Fibroblast of lung (primary cell): ENCODE data around the gene CYTH1. TPM values are rescaled to one million over a fixed set of nuclear protein-coding genes. Genes with fewer than 3 reads are reported as not detected.
"Not testable (repeated sequence)": the region's sequence is repeated elsewhere in the genome, so short reads cannot be mapped to it uniquely, and the experiment has no call there.

ENCODE experiments used
- DNase-seq, 2 donors: peaks; one replicate each; pipeline versions ENCODE4 v3.0.0 to v3.0.0-alpha.2; 2010; ENCODE audit warnings: low read depth in 2 of 2
- H2AFZ ChIP-seq: 2 replicates; pipeline ENCODE4 v1.5.1; 2012; ENCODE audit warnings: low read length, control low read depth, inconsistent platforms
- H3K27ac ChIP-seq: 2 replicates; pipeline ENCODE4 v1.5.1; 2011; ENCODE audit warnings: low read length, control low read depth; ENCODE audit not compliant: insufficient read depth
- H3K27me3 ChIP-seq: 2 replicates; pipeline ENCODE4 v1.5.1; 2011; ENCODE audit warnings: mild to moderate bottlenecking, low read length; ENCODE audit not compliant: control insufficient read depth, insufficient read depth
- H3K36me3 ChIP-seq: 2 replicates; pipeline ENCODE4 v1.5.1; 2011; ENCODE audit warnings: low read length; ENCODE audit not compliant: control insufficient read depth, insufficient read depth
- H3K4me1 ChIP-seq: 2 replicates; pipeline ENCODE4 v1.5.1; 2011; ENCODE audit warnings: low read length; ENCODE audit not compliant: control insufficient read depth, insufficient read depth; ENCODE audit errors: extremely low read depth
- H3K4me2 ChIP-seq: 2 replicates; pipeline ENCODE4 v1.5.1; 2011; ENCODE audit warnings: low read length, control low read depth; ENCODE audit not compliant: insufficient read depth; ENCODE audit errors: extremely low read depth
- H3K4me3 ChIP-seq, 4 experiments: fragments of 200-600 bp in 1 of 4; sonication (generic) in 1 of 4; replicated peaks in 1 of 4; 2 replicates each; pipeline ENCODE4 v1.5.1; 2011 to 2016; ENCODE audit warnings: low read length in 4 of 4, low read depth in 3 of 4, mild to moderate bottlenecking in 3 of 4, control low read depth in 2 of 4, inconsistent platforms in 1 of 4, mixed read lengths in 1 of 4; ENCODE audit not compliant: insufficient read depth in 1 of 4; ENCODE audit errors: control extremely low read depth in 1 of 4
- H3K79me2 ChIP-seq: 2 replicates; pipeline ENCODE4 v1.5.1; 2012; ENCODE audit warnings: mild to moderate bottlenecking, low read length, inconsistent platforms; ENCODE audit not compliant: control insufficient read depth, insufficient read depth
- H3K9ac ChIP-seq: 2 replicates; pipeline ENCODE4 v1.5.1; 2011; ENCODE audit warnings: mild to moderate bottlenecking, low read length, control low read depth; ENCODE audit not compliant: insufficient read depth
- H3K9me3 ChIP-seq: 2 replicates; pipeline ENCODE4 v1.5.1; 2012; ENCODE audit warnings: low read depth, low read length; ENCODE audit not compliant: control insufficient read depth, insufficient read depth
- H4K20me1 ChIP-seq: 2 replicates; pipeline ENCODE4 v1.5.1; 2011; ENCODE audit warnings: low read length; ENCODE audit not compliant: control insufficient read depth, insufficient read depth; ENCODE audit errors: extremely low read depth
- CTCF ChIP-seq, 2 donors: IDR thresholded peaks in 1 of 2; conservative IDR thresholded peaks in 1 of 2; 1 replicate in 1 of 2; 2 replicates in 1 of 2; pipeline ENCODE4 v1.5.1; 2011 to 2012; ENCODE audit warnings: low read length in 2 of 2, control low read depth in 1 of 2, inconsistent platforms in 1 of 2, low read depth in 1 of 2, mild to moderate bottlenecking in 1 of 2
- EZH2 ChIP-seq: IDR thresholded peaks from 2 replicates; pipeline ENCODE4 v1.5.1; 2012; ENCODE audit warnings: low read length, control low read depth, mild to moderate bottlenecking; ENCODE audit errors: missing control alignments
- polyA plus RNA-seq, 2 donors: library from polyadenylated mRNA; depleted of rRNA in 1 of 2; stranded (reverse) in 1 of 2; unstranded in 1 of 2; fragments of >200 nt; gene quantifications; 2 replicates each; pipeline ENCODE4 v1.2.1, GENCODE V29; 2011 to 2012; ENCODE audit warnings: missing spikeins in 1 of 2
- total RNA-seq: library from RNA; depleted of rRNA; stranded (reverse); fragments of >200 nt; gene quantifications from 2 replicates; pipeline ENCODE4 v1.2.1, GENCODE V29; 2014

Gene CYTH1
- total and polyA plus RNA-seq, 2 donors (not counting 1 experiment from before 2014, with no cell fraction given), result 8.9 to 9.9 TPM

GRCh38 chr17:78781104-78781892 lies 775 bp downstream of the CYTH1 start:
- peak overlapping the region; percentile 81 for H3K27ac ChIP-seq
- H4K20me1 ChIP-seq, result no peaks in the 10 kb centered on the region
- no peaks in the 10 kb centered on the region for H3K36me3 ChIP-seq
- no peaks in the 10 kb centered on the region for H3K4me1 ChIP-seq
- H3K9ac ChIP-seq, result peak overlapping the region; percentile 80
- DNase-seq, result peak in 1 of 2 donors; percentile 40
- peaks cover 19% of the 10 kb centered on the region for H3K79me2 ChIP-seq
- H3K27me3 ChIP-seq, result no peaks in the 10 kb centered on the region
- no peaks in the 10 kb centered on the region for H3K9me3 ChIP-seq
- TF ChIP-seq EZH2, result no peak
- no peak for TF ChIP-seq CTCF (conservative IDR thresholded peaks at IDR 0.05 in 1 of 2, IDR thresholded peaks at IDR 0.05 in 1 of 2; ENCODE audit: low read depth in 1 of 2, low read length in 2 of 2)
- peak overlapping the region; percentile 45 for H2AFZ ChIP-seq
- peak overlapping the region; percentile 91 for H3K4me2 ChIP-seq
- peak overlapping the region; percentile 66 to 78 (median 72) for H3K4me3 ChIP-seq

- Histone ChIP-seq H3K4me3 (peak overlapping the region in 1 of 4 experiments; percentile 74), H3K9me3 (no peaks in the 10 kb centered on the region), H3K36me3 (no peaks in the 10 kb centered on the region), H3K4me2 (peak overlapping the region; percentile 1), H3K4me1 (no peaks in the 10 kb centered on the region), H4K20me1 (no peaks in the 10 kb centered on the region), H2AFZ (no peak overlapping the region), H3K9ac (no peak overlapping the region), H3K79me2 (peaks cover 19% of the 10 kb centered on the region), H3K27ac (no peak overlapping the region), H3K27me3 (no peaks in the 10 kb centered on the region)
- TF ChIP-seq EZH2 (no peak), CTCF (conservative IDR thresholded peaks at IDR 0.05 in 1 of 2, IDR thresholded peaks at IDR 0.05 in 1 of 2; ENCODE audit: low read depth in 1 of 2, low read length in 2 of 2) (no peak)
- DNase-seq, result no peak
These were observed 1.7 kb downstream of the CYTH1 start for GRCh38 chr17:78780335-78780734.

- Histone ChIP-seq H3K4me3 (no peak overlapping the region), H3K9ac (no peak overlapping the region)
These were observed 2.2 kb downstream of the CYTH1 start for GRCh38 chr17:78779850-78780249.

GRCh38 chr17:78779286-78779651 lies 2.8 kb downstream of the CYTH1 start:
- not testable (repeated sequence) for H3K36me3 ChIP-seq, H3K9ac ChIP-seq, H3K4me2 ChIP-seq, H4K20me1 ChIP-seq, H3K27me3 ChIP-seq, H3K9me3 ChIP-seq, DNase-seq, H3K4me3 ChIP-seq, H3K4me1 ChIP-seq, H3K27ac ChIP-seq, H2AFZ ChIP-seq
- peaks cover 21% of the 10 kb centered on the region for H3K79me2 ChIP-seq

More at GRCh38 chr17:78779850-78780249, 2.2 kb downstream of the CYTH1 start:
- Histone ChIP-seq H3K36me3 (no peaks in the 10 kb centered on the region), H3K4me2 (peak overlapping the region; percentile 11), H3K9me3 (no peaks in the 10 kb centered on the region), H3K27ac (no peak overlapping the region), H2AFZ (no peak overlapping the region), H3K27me3 (no peaks in the 10 kb centered on the region), H4K20me1 (no peaks in the 10 kb centered on the region), H3K79me2 (peaks cover 21% of the 10 kb centered on the region), H3K4me1 (no peaks in the 10 kb centered on the region)
- TF ChIP-seq EZH2, result no peak
- no peak for TF ChIP-seq CTCF (conservative IDR thresholded peaks at IDR 0.05 in 1 of 2, IDR thresholded peaks at IDR 0.05 in 1 of 2; ENCODE audit: low read depth in 1 of 2, low read length in 2 of 2)
- no peak for DNase-seq
